Measurements from ENCODE around the gene CBLIF. TPM values are rescaled to one million over a fixed set of nuclear protein-coding genes. Genes with fewer than 3 reads are reported as not detected.
"Not testable (repeated sequence)": the region's sequence is repeated elsewhere in the genome, so short reads cannot be mapped to it uniquely, and the experiment has no call there.

CBLIF gene
- total RNA-seq, 1 experiment from 2014 or later, result not detected

GRCh38 chr11:59787816-59788215, 57.5 kb downstream of the CBLIF start:
- Histone ChIP-seq H3K36me3 (ENCODE audit: low read depth) (peaks cover 53% of the 10 kb centered on the region), H3K4me3 (peak overlapping the region; percentile 21; the same call in 1 of the 2 replicates), H3K4me2 (peak overlapping the region; percentile 61), H3F3A (ENCODE audit: insufficient read depth, low read depth) (peaks cover 45% of the 10 kb centered on the region), H3K27me3 (ENCODE audit: insufficient read depth, low read depth) (no peaks in the 10 kb centered on the region), H2AFZ (no peak overlapping the region), H3K4me1 (replicated peaks; ENCODE audit: insufficient read depth) (peaks cover 37% of the 10 kb centered on the region), H3K79me2 (ENCODE audit: low read depth) (peaks cover 26% of the 10 kb centered on the region), H3K9me3 (ENCODE audit: insufficient read depth, low read depth) (no peaks in the 10 kb centered on the region), H3K27ac (peak overlapping the region; percentile 79), H3K9me2 (ENCODE audit: insufficient read depth) (no peaks in the 10 kb centered on the region), H4K20me1 (ENCODE audit: insufficient read depth) (peaks cover 7% of the 10 kb centered on the region)
- DNase-seq, result no peak
- ChIA-PET CTCF (no interaction called here), POLR2A (ENCODE audit: unreplicated experiment) (interaction anchor here (0.8 kb wide), 1 partner anchor 11 kb away, joined by 7 read pairs; no protein-coding TSS in a partner anchor)
- no peak for TF ChIP-seq CTCF (conservative IDR thresholded peaks at IDR 0.05)
- TF ChIP-seq EZH2 (IDR thresholded peaks at IDR 0.05; ENCODE audit: low read depth), result no peak
- intact Hi-C loops (cut with micrococcal nuclease; ENCODE audit: unreplicated experiment), result loop anchor here (1.0 kb wide), 3 partner anchors 12 to 119 kb away; partner anchors contain the start of gene PATL1
- no TSS peak for BruUV-seq (replicated peaks)

- Histone ChIP-seq H3K9me3 (ENCODE audit: insufficient read depth, low read depth) (no peaks in the 10 kb centered on the region), H3K4me1 (replicated peaks; ENCODE audit: insufficient read depth) (peaks cover 37% of the 10 kb centered on the region), H3K27me3 (ENCODE audit: insufficient read depth, low read depth) (no peaks in the 10 kb centered on the region), H3K36me3 (ENCODE audit: low read depth) (peaks cover 49% of the 10 kb centered on the region), H4K20me1 (ENCODE audit: insufficient read depth) (peaks cover 10% of the 10 kb centered on the region), H3K9me2 (ENCODE audit: insufficient read depth) (no peaks in the 10 kb centered on the region), H3F3A (ENCODE audit: insufficient read depth, low read depth) (peaks cover 45% of the 10 kb centered on the region), H3K4me3 (peak overlapping the region; percentile 21; the same call in 1 of the 2 replicates), H2AFZ (no peak overlapping the region), H3K79me2 (ENCODE audit: low read depth) (peaks cover 30% of the 10 kb centered on the region), H3K4me2 (peak overlapping the region; percentile 61), H3K27ac (peak overlapping the region; percentile 79)
- intact Hi-C loops (cut with micrococcal nuclease; ENCODE audit: unreplicated experiment), result loop anchor here (1.0 kb wide), 3 partner anchors 11 to 118 kb away; partner anchors contain the start of gene PATL1
- no peak for DNase-seq
- no peak for TF ChIP-seq EZH2 (IDR thresholded peaks at IDR 0.05; ENCODE audit: low read depth)
- TF ChIP-seq CTCF (conservative IDR thresholded peaks at IDR 0.05), result no peak
- BruUV-seq (replicated peaks), result no TSS peak
- CTCF ChIA-PET, result interaction anchor here (0.6 kb wide), 1 partner anchor 10 kb away, joined by 3 read pairs; no protein-coding TSS in a partner anchor
- POLR2A ChIA-PET (ENCODE audit: unreplicated experiment), result interaction anchor here (0.6 to 1.0 kb wide), 6 partner anchors 10 to 1293 kb away, joined by 4 to 15 read pairs (median 7); partner anchors contain the start of gene PATL1
These were observed 58.1 kb downstream of the CBLIF start for GRCh38 chr11:59787255-59787588.

- Histone ChIP-seq H3K4me3 (no peak overlapping the region), H3K36me3 (ENCODE audit: low read depth) (peaks cover 37% of the 10 kb centered on the region), H4K20me1 (ENCODE audit: insufficient read depth) (peaks cover 11% of the 10 kb centered on the region), H3K9me3 (ENCODE audit: insufficient read depth, low read depth) (no peaks in the 10 kb centered on the region), H3F3A (ENCODE audit: insufficient read depth, low read depth) (peaks cover 41% of the 10 kb centered on the region), H3K4me2 (0 out of 2 replicates have a peak overlapping the region, but pooled peaks have one; percentile 61), H2AFZ (no peak overlapping the region), H3K9me2 (ENCODE audit: insufficient read depth) (no peaks in the 10 kb centered on the region), H3K79me2 (ENCODE audit: low read depth) (peaks cover 37% of the 10 kb centered on the region), H3K27me3 (ENCODE audit: insufficient read depth, low read depth) (no peaks in the 10 kb centered on the region), H3K4me1 (replicated peaks; ENCODE audit: insufficient read depth) (peaks cover 37% of the 10 kb centered on the region), H3K27ac (peak overlapping the region; percentile 79; the same call in 1 of the 2 replicates)
- no TSS peak for BruUV-seq (replicated peaks)
- TF ChIP-seq EZH2 (IDR thresholded peaks at IDR 0.05; ENCODE audit: low read depth), result no peak
- no peak for TF ChIP-seq CTCF (conservative IDR thresholded peaks at IDR 0.05)
- intact Hi-C loops (cut with micrococcal nuclease; ENCODE audit: unreplicated experiment), result no loop called here
- ChIA-PET CTCF (interaction anchor here (0.7 kb wide), 1 partner anchor 21 kb away, joined by 6 read pairs; no protein-coding TSS in a partner anchor), POLR2A (ENCODE audit: unreplicated experiment) (no interaction called here)
- no peak for DNase-seq
These were observed 59.5 kb downstream of the CBLIF start for GRCh38 chr11:59785818-59786217.

- H3K27ac ChIP-seq; DNase-seq; H3K4me2 ChIP-seq; H3K9me2 ChIP-seq (ENCODE audit: insufficient read depth); H3K4me3 ChIP-seq; BruUV-seq (replicated peaks); POLR2A ChIA-PET (ENCODE audit: unreplicated experiment); intact Hi-C loops (cut with micrococcal nuclease; ENCODE audit: unreplicated experiment); H3K27me3 ChIP-seq (ENCODE audit: insufficient read depth, low read depth); H2AFZ ChIP-seq; CTCF ChIA-PET; H3K9me3 ChIP-seq (ENCODE audit: insufficient read depth, low read depth): not testable (repeated sequence)
- peaks cover 46% of the 10 kb centered on the region for H3F3A ChIP-seq (ENCODE audit: insufficient read depth, low read depth)
- peaks cover 43% of the 10 kb centered on the region for H3K79me2 ChIP-seq (ENCODE audit: low read depth)
- H3K36me3 ChIP-seq (ENCODE audit: low read depth), result peaks cover 30% of the 10 kb centered on the region
- H3K4me1 ChIP-seq (replicated peaks; ENCODE audit: insufficient read depth), result peaks cover 43% of the 10 kb centered on the region
- peaks cover 11% of the 10 kb centered on the region for H4K20me1 ChIP-seq (ENCODE audit: insufficient read depth)
These were observed 60.9 kb downstream of the CBLIF start for GRCh38 chr11:59784441-59784840.
